Hepatocyte (in vitro differentiated cells): ENCODE data around the gene IREB2. TPM values are rescaled to one million over a fixed set of nuclear protein-coding genes. Genes with fewer than 3 reads are reported as not detected.

Experiments
- DNase-seq: peaks from one replicate; pipeline ENCODE4 v3.0.0-alpha.2; 2016; ENCODE audit warnings: low spot score
- H2AFZ ChIP-seq: fragments of 200-600 bp; sonication (generic); 2 replicates; pipeline ENCODE4 v1.6.0; 2016; ENCODE audit warnings: antibody characterized with exemption, mild to moderate bottlenecking
- H3K27ac ChIP-seq: fragments of 200-600 bp; sonication (generic); 2 replicates; pipeline ENCODE4 v1.5.1; 2016; ENCODE audit warnings: mild to moderate bottlenecking
- H3K27me3 ChIP-seq: fragments of 200-600 bp; sonication (generic); 2 replicates; pipeline ENCODE4 v1.6.1; 2016
- H3K36me3 ChIP-seq: fragments of 200-600 bp; sonication (generic); replicated peaks from 2 replicates; pipeline ENCODE4 v1.5.1; 2016; ENCODE audit warnings: low read depth; ENCODE audit not compliant: insufficient read depth
- H3K4me1 ChIP-seq: fragments of 200-600 bp; sonication (generic); 2 replicates; pipeline ENCODE4 v1.5.1; 2016; ENCODE audit warnings: mild to moderate bottlenecking, moderate library complexity; ENCODE audit not compliant: insufficient read depth
- H3K4me2 ChIP-seq: fragments of 200-600 bp; sonication (generic); 2 replicates; pipeline ENCODE4 v1.6.0; 2016
- H3K4me3 ChIP-seq: fragments of 200-600 bp; sonication (generic); 2 replicates; pipeline ENCODE4 v1.5.1; 2016; ENCODE audit warnings: mild to moderate bottlenecking
- H3K79me2 ChIP-seq: fragments of 200-600 bp; sonication (generic); 2 replicates; pipeline ENCODE4 v1.6.0; 2017; ENCODE audit warnings: mild to moderate bottlenecking
- H3K9me2 ChIP-seq: fragments of 200-600 bp; sonication (generic); replicated peaks from 2 replicates; pipeline ENCODE4 v1.6.0; 2017; ENCODE audit warnings: mild to moderate bottlenecking; ENCODE audit not compliant: insufficient read depth
- H3K9me3 ChIP-seq: fragments of 200-600 bp; sonication (generic); 2 replicates; pipeline ENCODE4 v1.5.1; 2016; ENCODE audit warnings: low read depth, mild to moderate bottlenecking
- H4K20me1 ChIP-seq: fragments of 200-600 bp; sonication (generic); 2 replicates; pipeline ENCODE4 v1.6.0; 2016; ENCODE audit warnings: mild to moderate bottlenecking; ENCODE audit not compliant: insufficient read depth, poor library complexity, severe bottlenecking
- CTCF ChIP-seq: fragments of 200-600 bp; sonication (generic); IDR thresholded peaks from 2 replicates; pipeline ENCODE4 v1.5.1; 2016; ENCODE audit warnings: antibody characterized with exemption, mild to moderate bottlenecking; ENCODE audit not compliant: poor library complexity
- EZH2 ChIP-seq: fragments of 200-600 bp; sonication (generic); IDR thresholded peaks from 2 replicates; pipeline ENCODE4 v1.6.1; 2016; ENCODE audit warnings: antibody characterized with exemption, mild to moderate bottlenecking, borderline replicate concordance
- EZH2phosphoT487 ChIP-seq: fragments of 200-600 bp; sonication (generic); IDR thresholded peaks from one replicate; pipeline ENCODE4 v1.6.1; 2018; ENCODE audit warnings: antibody characterized with exemption, mild to moderate bottlenecking, low read depth, moderate library complexity; ENCODE audit not compliant: unreplicated experiment, severe bottlenecking
- WGBS: methylation state at CpG from one replicate; pipeline ENCODE4 v1.1.6; 2016; ENCODE audit warnings: low lambda C conversion rate; ENCODE audit errors: missing lambda C conversion rate; 5-methylcytosine and 5-hydroxymethylcytosine counted together
- polyA plus RNA-seq: library from polyadenylated mRNA; unstranded; fragments of >200 nt; fragmentation: Nextera tagmentation; extraction: Ambion mirVana; gene quantifications from 2 replicates; pipeline ENCODE4 v1.2.1, GENCODE V29; 2016
- total RNA-seq: library from RNA; depleted of rRNA; stranded (reverse); fragments of >200 nt; gene quantifications from 2 replicates; pipeline ENCODE4 v1.2.3, GENCODE V29; 2014

The IREB2 gene
- total and polyA plus RNA-seq, 2 experiments from 2014 or later = 20.4 to 54.0 TPM

DNA sequence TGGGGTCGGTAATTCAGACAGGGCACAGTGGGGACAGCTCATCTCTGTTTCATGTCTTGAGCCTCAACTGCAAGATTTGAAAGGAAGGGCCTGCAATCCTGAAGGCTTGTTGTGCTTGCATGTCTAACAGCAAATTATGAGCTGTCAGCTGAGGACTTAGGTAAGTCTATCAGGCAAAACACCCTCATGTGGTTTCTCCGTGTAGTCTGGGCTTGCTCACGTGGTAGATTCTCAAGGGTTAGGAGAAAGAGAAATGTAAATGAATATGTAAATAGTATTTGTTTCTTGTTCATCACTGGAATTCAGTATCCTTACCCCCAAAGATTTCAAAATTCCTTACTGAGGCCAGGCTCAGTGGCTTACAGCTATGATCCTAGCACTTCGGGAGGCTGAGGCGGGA, 39.3 kb downstream of the IREB2 start:
- H3K4me1 ChIP-seq = no peaks in the 10 kb centered on the region
- TF ChIP-seq EZH2 (no peak), EZH2phosphoT487 (no peak), CTCF (no peak)
- H3K27ac ChIP-seq = no peak overlapping the region
- 74% methylated on average over 5 of the region's 5 CpGs for WGBS
- H4K20me1 ChIP-seq = no peaks in the 10 kb centered on the region
- no peak overlapping the region for H2AFZ ChIP-seq
- H3K4me2 ChIP-seq = no peak overlapping the region
- H3K9me3 ChIP-seq = no peaks in the 10 kb centered on the region
- no peak overlapping the region for H3K4me3 ChIP-seq
- no peaks in the 10 kb centered on the region for H3K27me3 ChIP-seq
- no peaks in the 10 kb centered on the region for H3K79me2 ChIP-seq
- H3K9me2 ChIP-seq = no peaks in the 10 kb centered on the region
- no peaks in the 10 kb centered on the region for H3K36me3 ChIP-seq
- no peak for DNase-seq

DNA sequence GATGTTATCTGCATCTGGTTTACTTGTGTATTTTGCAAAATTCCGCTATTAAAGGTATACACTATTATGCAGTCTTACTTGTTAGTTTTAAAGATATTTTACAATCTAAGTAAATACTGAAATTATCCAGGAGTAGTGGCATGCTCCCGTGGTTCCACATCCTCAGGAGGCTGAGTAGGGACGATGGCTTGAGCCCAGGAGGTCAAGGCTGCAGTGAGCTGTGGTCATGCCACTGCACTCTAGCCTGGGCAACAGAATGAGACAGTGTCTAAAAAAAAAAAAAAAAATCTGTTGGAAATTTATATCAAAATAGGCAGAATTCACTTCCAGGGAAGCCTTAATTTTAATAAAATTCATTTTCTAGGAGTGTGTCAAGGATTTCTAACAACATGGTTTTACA, 41.6 kb downstream of the IREB2 start:
- no peaks in the 10 kb centered on the region for H3K27me3 ChIP-seq
- 99% methylated on average over 3 of the region's 3 CpGs for whole genome bisulfite sequencing
- no peaks in the 10 kb centered on the region for H3K4me1 ChIP-seq
- H2AFZ ChIP-seq = no peak overlapping the region
- no peak overlapping the region for H3K4me3 ChIP-seq
- H4K20me1 ChIP-seq = no peaks in the 10 kb centered on the region
- H3K9me2 ChIP-seq = no peaks in the 10 kb centered on the region
- TF ChIP-seq CTCF (no peak), EZH2phosphoT487 (no peak), EZH2 (no peak)
- no peaks in the 10 kb centered on the region for H3K79me2 ChIP-seq
- H3K4me2 ChIP-seq = no peak overlapping the region
- no peaks in the 10 kb centered on the region for H3K36me3 ChIP-seq
- no peak for DNase-seq
- no peaks in the 10 kb centered on the region for H3K9me3 ChIP-seq
- no peak overlapping the region for H3K27ac ChIP-seq

DNA sequence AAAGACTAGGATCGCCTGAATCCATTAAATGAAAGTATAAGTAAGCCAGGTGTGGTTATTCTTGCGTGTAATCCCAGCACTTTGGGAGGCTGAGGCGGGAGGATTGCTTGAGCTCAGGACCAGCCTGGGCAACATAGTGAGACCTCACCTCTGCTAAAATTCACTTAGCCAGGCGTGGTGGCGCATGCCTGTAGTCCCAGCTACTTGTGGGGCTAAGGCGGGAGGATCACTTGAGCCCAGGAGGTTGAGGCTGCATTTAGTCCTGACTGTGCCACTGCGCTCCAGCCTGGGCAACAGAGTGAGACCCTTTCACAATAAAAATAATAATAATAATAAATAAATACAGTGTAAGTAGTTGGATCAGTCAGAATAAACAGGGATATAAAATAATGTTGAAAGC, 43.9 kb downstream of the IREB2 start:
- Histone ChIP-seq H3K79me2 (no peaks in the 10 kb centered on the region), H3K9me3 (no peaks in the 10 kb centered on the region), H4K20me1 (no peaks in the 10 kb centered on the region), H3K36me3 (no peaks in the 10 kb centered on the region), H3K27me3 (no peaks in the 10 kb centered on the region), H3K9me2 (no peaks in the 10 kb centered on the region), H2AFZ (no peak overlapping the region), H3K4me1 (no peaks in the 10 kb centered on the region), H3K27ac (no peak overlapping the region), H3K4me2 (no peak overlapping the region), H3K4me3 (no peak overlapping the region)
- no peak for TF ChIP-seq EZH2
- DNase-seq = no peak
- WGBS = 84% methylated on average over 7 of the region's 7 CpGs

GRCh38 chr15:78492872-78493271, 54.9 kb downstream of the IREB2 start:
- Histone ChIP-seq H4K20me1 (no peaks in the 10 kb centered on the region), H3K27ac (no peak overlapping the region), H3K4me1 (no peaks in the 10 kb centered on the region), H3K9me3 (no peaks in the 10 kb centered on the region), H3K4me3 (no peak overlapping the region), H3K27me3 (no peaks in the 10 kb centered on the region), H3K9me2 (no peaks in the 10 kb centered on the region), H3K36me3 (no peaks in the 10 kb centered on the region), H3K79me2 (no peaks in the 10 kb centered on the region), H3K4me2 (no peak overlapping the region), H2AFZ (no peak overlapping the region)
- TF ChIP-seq EZH2 = no peak
- 88% methylated on average over 1 of the region's 1 CpG for WGBS
- no peak for DNase-seq
